HG03432 (cell line): Measurements from ENCODE around the gene REG1B.

ENCODE experiments used
- ATAC-seq: cut with Tn5 transposase; IDR thresholded peaks from one replicate; pipeline ENCODE4 v1.9.1; 2021; ENCODE audit warnings: mild to moderate bottlenecking, moderate library complexity; ENCODE audit not compliant: unreplicated experiment

REG1B gene

GRCh38 chr2:79087785-79088364, at the start of gene REG1B:
TSS of gene REG1B (minus strand) at chr2:79087993. CDS start at chr2:79087612, 381 bp downstream.
- no peak for ATAC-seq

- no peak for ATAC-seq
Measured at GRCh38 chr2:79131687-79132086, 43.9 kb upstream of the REG1B start.

- no peak for ATAC-seq
Measured at GRCh38 chr2:79129804-79130203, 42.0 kb upstream of the REG1B start.

- ATAC-seq = no peak
Measured at GRCh38 chr2:79129260-79129659, 41.5 kb upstream of the REG1B start.

GRCh38 chr2:79128406-79128805, 40.6 kb upstream of the REG1B start:
- no peak for ATAC-seq

- ATAC-seq = no peak
Measured at GRCh38 chr2:79125721-79125985, 37.9 kb upstream of the REG1B start.

GRCh38 chr2:79124907-79125720, 37.3 kb upstream of the REG1B start:
- no peak for ATAC-seq

- ATAC-seq = no peak
Measured at GRCh38 chr2:79122676-79123075, 34.9 kb upstream of the REG1B start.

GRCh38 chr2:79120194-79120713, 32.5 kb upstream of the REG1B start, which contains the start of gene REG1A:
TSS of gene REG1A (plus strand) at chr2:79120488. CDS start at chr2:79120862, 374 bp downstream.
- no peak for ATAC-seq

GRCh38 chr2:79116997-79117928, 29.5 kb upstream of the REG1B start:
- ATAC-seq = no peak

- ATAC-seq = no peak
Measured at GRCh38 chr2:79114797-79115494, 27.2 kb upstream of the REG1B start.

- ATAC-seq = no peak
Measured at GRCh38 chr2:79112269-79112668, 24.5 kb upstream of the REG1B start.

- ATAC-seq = no peak
Measured at GRCh38 chr2:79105259-79105658, 17.5 kb upstream of the REG1B start.

GRCh38 chr2:79103214-79103613, 15.4 kb upstream of the REG1B start:
- no peak for ATAC-seq

GRCh38 chr2:79101024-79101423, 13.2 kb upstream of the REG1B start:
- no peak for ATAC-seq

- no peak for ATAC-seq
Measured at GRCh38 chr2:79100285-79100684, 12.5 kb upstream of the REG1B start.

GRCh38 chr2:79099140-79099686, 11.4 kb upstream of the REG1B start:
- no peak for ATAC-seq

GRCh38 chr2:79097843-79098242, 10.1 kb upstream of the REG1B start:
- no peak for ATAC-seq

- no peak for ATAC-seq
Measured at GRCh38 chr2:79090693-79091092, 2.9 kb upstream of the REG1B start.

- ATAC-seq = no peak
Measured at GRCh38 chr2:79086255-79086654, 1.5 kb downstream of the REG1B start.
